ENCODE measurements around the gene RCAN1.

DNA sequence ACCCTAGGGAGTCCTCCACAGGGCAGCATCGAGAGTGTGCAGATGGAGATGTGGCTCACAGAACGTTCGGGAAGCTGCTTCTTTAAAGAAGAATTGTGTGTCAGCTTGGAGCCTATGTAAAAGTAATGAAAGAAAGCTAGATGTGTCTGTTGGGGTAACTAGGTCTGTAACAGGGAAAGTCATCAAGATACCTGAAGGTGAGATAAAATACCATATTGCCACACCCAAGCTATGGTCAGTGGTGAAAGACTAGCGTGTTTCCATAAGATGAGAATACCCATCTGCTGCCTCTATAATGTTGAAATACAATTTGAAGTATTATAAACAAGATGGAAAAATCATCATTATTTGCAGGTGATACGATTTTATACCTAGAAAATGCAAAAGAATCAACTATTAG, 17.5 kb downstream of the RCAN1 start:
- no peak for TF ChIP-seq ZBTB20 (CRISPR knock-in tag; IDR thresholded peaks at IDR 0.05; ENCODE audit: borderline replicate concordance, low read depth)
- TF ChIP-seq PHF21A (CRISPR knock-in tag; IDR thresholded peaks at IDR 0.05): no peak
- TF ChIP-seq FOXP1 (IDR thresholded peaks at IDR 0.05): no peak
- TF ChIP-seq FOXP1 (CRISPR knock-in tag; IDR thresholded peaks at IDR 0.05): no peak
- TF ChIP-seq, protein P1, sequence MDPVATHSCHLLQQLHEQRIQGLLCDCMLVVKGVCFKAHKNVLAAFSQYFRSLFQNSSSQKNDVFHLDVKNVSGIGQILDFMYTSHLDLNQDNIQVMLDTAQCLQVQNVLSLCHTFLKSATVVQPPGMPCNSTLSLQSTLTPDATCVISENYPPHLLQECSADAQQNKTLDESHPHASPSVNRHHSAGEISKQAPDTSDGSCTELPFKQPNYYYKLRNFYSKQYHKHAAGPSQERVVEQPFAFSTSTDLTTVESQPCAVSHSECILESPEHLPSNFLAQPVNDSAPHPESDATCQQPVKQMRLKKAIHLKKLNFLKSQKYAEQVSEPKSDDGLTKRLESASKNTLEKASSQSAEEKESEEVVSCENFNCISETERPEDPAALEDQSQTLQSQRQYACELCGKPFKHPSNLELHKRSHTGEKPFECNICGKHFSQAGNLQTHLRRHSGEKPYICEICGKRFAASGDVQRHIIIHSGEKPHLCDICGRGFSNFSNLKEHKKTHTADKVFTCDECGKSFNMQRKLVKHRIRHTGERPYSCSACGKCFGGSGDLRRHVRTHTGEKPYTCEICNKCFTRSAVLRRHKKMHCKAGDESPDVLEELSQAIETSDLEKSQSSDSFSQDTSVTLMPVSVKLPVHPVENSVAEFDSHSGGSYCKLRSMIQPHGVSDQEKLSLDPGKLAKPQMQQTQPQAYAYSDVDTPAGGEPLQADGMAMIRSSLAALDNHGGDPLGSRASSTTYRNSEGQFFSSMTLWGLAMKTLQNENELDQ (CRISPR knock-in tag; IDR thresholded peaks at IDR 0.05; ENCODE audit: borderline replicate concordance): no peak
- no peak for TF ChIP-seq DPF2 (CRISPR knock-in tag; IDR thresholded peaks at IDR 0.05; ENCODE audit: borderline replicate concordance, low read depth)
- TF ChIP-seq, protein P2, sequence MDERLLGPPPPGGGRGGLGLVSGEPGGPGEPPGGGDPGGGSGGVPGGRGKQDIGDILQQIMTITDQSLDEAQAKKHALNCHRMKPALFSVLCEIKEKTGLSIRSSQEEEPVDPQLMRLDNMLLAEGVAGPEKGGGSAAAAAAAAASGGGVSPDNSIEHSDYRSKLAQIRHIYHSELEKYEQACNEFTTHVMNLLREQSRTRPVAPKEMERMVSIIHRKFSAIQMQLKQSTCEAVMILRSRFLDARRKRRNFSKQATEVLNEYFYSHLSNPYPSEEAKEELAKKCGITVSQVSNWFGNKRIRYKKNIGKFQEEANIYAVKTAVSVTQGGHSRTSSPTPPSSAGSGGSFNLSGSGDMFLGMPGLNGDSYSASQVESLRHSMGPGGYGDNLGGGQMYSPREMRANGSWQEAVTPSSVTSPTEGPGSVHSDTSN (CRISPR knock-in tag; IDR thresholded peaks at IDR 0.05): no peak
- TF ChIP-seq, protein P3, sequence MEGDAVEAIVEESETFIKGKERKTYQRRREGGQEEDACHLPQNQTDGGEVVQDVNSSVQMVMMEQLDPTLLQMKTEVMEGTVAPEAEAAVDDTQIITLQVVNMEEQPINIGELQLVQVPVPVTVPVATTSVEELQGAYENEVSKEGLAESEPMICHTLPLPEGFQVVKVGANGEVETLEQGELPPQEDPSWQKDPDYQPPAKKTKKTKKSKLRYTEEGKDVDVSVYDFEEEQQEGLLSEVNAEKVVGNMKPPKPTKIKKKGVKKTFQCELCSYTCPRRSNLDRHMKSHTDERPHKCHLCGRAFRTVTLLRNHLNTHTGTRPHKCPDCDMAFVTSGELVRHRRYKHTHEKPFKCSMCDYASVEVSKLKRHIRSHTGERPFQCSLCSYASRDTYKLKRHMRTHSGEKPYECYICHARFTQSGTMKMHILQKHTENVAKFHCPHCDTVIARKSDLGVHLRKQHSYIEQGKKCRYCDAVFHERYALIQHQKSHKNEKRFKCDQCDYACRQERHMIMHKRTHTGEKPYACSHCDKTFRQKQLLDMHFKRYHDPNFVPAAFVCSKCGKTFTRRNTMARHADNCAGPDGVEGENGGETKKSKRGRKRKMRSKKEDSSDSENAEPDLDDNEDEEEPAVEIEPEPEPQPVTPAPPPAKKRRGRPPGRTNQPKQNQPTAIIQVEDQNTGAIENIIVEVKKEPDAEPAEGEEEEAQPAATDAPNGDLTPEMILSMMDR (CRISPR knock-in tag; IDR thresholded peaks at IDR 0.05): no peak
- no peak for TF ChIP-seq SYNCRIP (IDR thresholded peaks at IDR 0.05; ENCODE audit: insufficient read depth, low read depth, low read length)
- no peak for TF ChIP-seq PAX8 (CRISPR knock-in tag; IDR thresholded peaks at IDR 0.05; ENCODE audit: borderline replicate concordance)
- no peak for TF ChIP-seq RAD21 (CRISPR knock-in tag; IDR thresholded peaks at IDR 0.05)
- TF ChIP-seq ZNF724P (CRISPR knock-in tag; IDR thresholded peaks at IDR 0.05; ENCODE audit: borderline replicate concordance): no peak
- TF ChIP-seq TP53 (CRISPR knock-in tag; conservative IDR thresholded peaks at IDR 0.05): no peak
- no peak for TF ChIP-seq TCF7L2 (IDR thresholded peaks at IDR 0.05; ENCODE audit: low read depth, low read length)
- no peak for TF ChIP-seq ZNF101 (CRISPR knock-in tag; IDR thresholded peaks at IDR 0.05; ENCODE audit: borderline replicate concordance, low read depth)

Data from HepG2 (cell line).